ENCODE data around the gene SLCO3A1.

Gene SLCO3A1

GRCh38 chr15:92157666-92158298 is 304.3 kb downstream of the SLCO3A1 start:
- Histone ChIP-seq H3K27ac (replicated peaks) (no peak overlapping the region), H3K4me3 (replicated peaks; ENCODE audit: insufficient read depth, low read length) (no peak overlapping the region), H3K27me3 (ENCODE audit: insufficient read depth, poor library complexity, severe bottlenecking) (no peaks in the 10 kb centered on the region)
- no peak for DNase-seq (ENCODE audit: low read depth in 1 of 2, low spot score in 1 of 2)
- TF ChIP-seq CTCF (IDR thresholded peaks at IDR 0.05; ENCODE audit: insufficient read depth, low read length): no peak
- TF ChIP-seq REST (IDR thresholded peaks at IDR 0.05; ENCODE audit: insufficient replicate concordance, low read depth): no peak
- no peak for TF ChIP-seq POLR2AphosphoS5 (IDR thresholded peaks at IDR 0.05; ENCODE audit: low read depth)
- TF ChIP-seq SPI1 (IDR thresholded peaks at IDR 0.05; ENCODE audit: borderline replicate concordance, low read depth): no peak
- TF ChIP-seq GABPA (IDR thresholded peaks at IDR 0.05; ENCODE audit: low read depth): no peak

- no peak for DNase-seq (ENCODE audit: low read depth in 1 of 2, low spot score in 1 of 2)
- TF ChIP-seq REST (IDR thresholded peaks at IDR 0.05; ENCODE audit: insufficient replicate concordance, low read depth) (no peak), POLR2AphosphoS5 (IDR thresholded peaks at IDR 0.05; ENCODE audit: low read depth) (no peak), CTCF (IDR thresholded peaks at IDR 0.05; ENCODE audit: insufficient read depth, low read length) (no peak), SPI1 (IDR thresholded peaks at IDR 0.05; ENCODE audit: borderline replicate concordance, low read depth) (no peak), GABPA (IDR thresholded peaks at IDR 0.05; ENCODE audit: low read depth) (no peak)
- no peaks in the 10 kb centered on the region for H3K27me3 ChIP-seq (ENCODE audit: insufficient read depth, poor library complexity, severe bottlenecking)
- H3K27ac ChIP-seq (replicated peaks): no peak overlapping the region
- no peak overlapping the region for H3K4me3 ChIP-seq (replicated peaks; ENCODE audit: insufficient read depth, low read length)
These were observed 304.9 kb downstream of the SLCO3A1 start for GRCh38 chr15:92158426-92158825.

GRCh38 chr15:92159481-92159880 is 306.0 kb downstream of the SLCO3A1 start:
- H3K4me3 ChIP-seq (replicated peaks; ENCODE audit: insufficient read depth, low read length): no peak overlapping the region
- no peak overlapping the region for H3K27ac ChIP-seq (replicated peaks)
- no peak for DNase-seq (ENCODE audit: low read depth in 1 of 2, low spot score in 1 of 2)
- no peaks in the 10 kb centered on the region for H3K27me3 ChIP-seq (ENCODE audit: insufficient read depth, poor library complexity, severe bottlenecking)
- no peak for TF ChIP-seq REST (IDR thresholded peaks at IDR 0.05; ENCODE audit: insufficient replicate concordance, low read depth)
- no peak for TF ChIP-seq SPI1 (IDR thresholded peaks at IDR 0.05; ENCODE audit: borderline replicate concordance, low read depth)
- no peak for TF ChIP-seq CTCF (IDR thresholded peaks at IDR 0.05; ENCODE audit: insufficient read depth, low read length)
- TF ChIP-seq POLR2AphosphoS5 (IDR thresholded peaks at IDR 0.05; ENCODE audit: low read depth): no peak
- TF ChIP-seq GABPA (IDR thresholded peaks at IDR 0.05; ENCODE audit: low read depth): no peak

Measured in HL-60 (cell line).